ENCODE results near the gene EXOC7. TPM values are rescaled to one million over a fixed set of nuclear protein-coding genes. Genes with fewer than 3 reads are reported as not detected.

Gene EXOC7
- total RNA-seq, 2 donors from 2014 or later = 85.0 to 91.9 TPM

Other genes starting within 250 kb of the EXOC7 start
- 100 to 1,000 TPM in 1 of 2 donors, 10 to 100 TPM in 1; 78.2 to 144 TPM for gene WBP2, start 248.5 kb downstream of the EXOC7 start, total RNA-seq
- gene TRIM47, start 225.2 kb downstream of the EXOC7 start, total RNA-seq = 10 to 100 TPM; 11.5 to 26.2 TPM
- gene TRIM65, start 206.8 kb downstream of the EXOC7 start, total RNA-seq = 10 to 100 TPM; 16.2 to 31.9 TPM
- 100 to 1,000 TPM; 101 to 105 TPM for gene MRPL38, start 198.9 kb downstream of the EXOC7 start, total RNA-seq
- 10 to 100 TPM; 13.3 to 20.6 TPM for gene FBF1, start 162.7 kb downstream of the EXOC7 start, total RNA-seq
- gene ACOX1, start 124.6 kb downstream of the EXOC7 start, total RNA-seq = 10 to 100 TPM; 31.3 to 42.1 TPM
- gene TEN1, start 124.5 kb downstream of the EXOC7 start, total RNA-seq = 10 to 100 TPM; 13.4 to 20.5 TPM
- gene CDK3, start 102.9 kb downstream of the EXOC7 start, total RNA-seq = 1 to 10 TPM; 6.9 to 8.3 TPM
- gene EVPL, start 76.5 kb downstream of the EXOC7 start, total RNA-seq = 1 to 10 TPM in 1 of 2 donors, under 1 TPM in 1; 0.34 to 1.5 TPM
- 100 to 1,000 TPM in 1 of 2 donors, 10 to 100 TPM in 1; 78.8 to 162 TPM for gene SRP68, start 31.3 kb downstream of the EXOC7 start, total RNA-seq
- gene GALR2, start 29.0 kb downstream of the EXOC7 start, total RNA-seq = 10 to 100 TPM in 1 of 2 donors, 1 to 10 TPM in 1; 6.2 to 14.6 TPM
- 10 to 100 TPM in 1 of 2 donors, 1 to 10 TPM in 1; 6.8 to 15.7 TPM for gene ZACN, start 24.6 kb downstream of the EXOC7 start, total RNA-seq
- under 1 TPM; 0.46 to 0.56 TPM for gene FOXJ1, start 37.5 kb upstream of the EXOC7 start, total RNA-seq
- gene RNF157, start 136.7 kb upstream of the EXOC7 start, total RNA-seq = 10 to 100 TPM; 22.0 to 35.1 TPM
- gene UBALD2, start 161.6 kb upstream of the EXOC7 start, total RNA-seq = 100 to 1,000 TPM; 262 to 294 TPM
- 1 to 10 TPM in 1 of 2 donors, under 1 TPM in 1; 0.46 to 1.8 TPM for gene QRICH2, start 204.5 kb upstream of the EXOC7 start, total RNA-seq

Measured in activated naive CD4-positive, alpha-beta T cell treated with anti-CD3 and anti-CD28 coated beads, Interleukin-2, amount 50 U/mL, for 72 hours (primary cell).